GM18505 (cell line): Measurements from ENCODE around the gene TRIM2.

ENCODE experiments used
- ATAC-seq: cut with Tn5 transposase; IDR thresholded peaks from one replicate; pipeline ENCODE4 v1.9.1; 2021; ENCODE audit not compliant: unreplicated experiment
- POLR2A ChIP-seq: IDR thresholded peaks from 4 replicates; pipeline ENCODE4 v1.6.1; 2011; ENCODE audit warnings: borderline replicate concordance; ENCODE audit not compliant: insufficient read depth, insufficient read length; ENCODE audit errors: extremely low read depth

Gene TRIM2

GRCh38 chr4:153220682-153221395 lies 16.6 kb downstream of the TRIM2 start:
- no peak for ATAC-seq

DNA sequence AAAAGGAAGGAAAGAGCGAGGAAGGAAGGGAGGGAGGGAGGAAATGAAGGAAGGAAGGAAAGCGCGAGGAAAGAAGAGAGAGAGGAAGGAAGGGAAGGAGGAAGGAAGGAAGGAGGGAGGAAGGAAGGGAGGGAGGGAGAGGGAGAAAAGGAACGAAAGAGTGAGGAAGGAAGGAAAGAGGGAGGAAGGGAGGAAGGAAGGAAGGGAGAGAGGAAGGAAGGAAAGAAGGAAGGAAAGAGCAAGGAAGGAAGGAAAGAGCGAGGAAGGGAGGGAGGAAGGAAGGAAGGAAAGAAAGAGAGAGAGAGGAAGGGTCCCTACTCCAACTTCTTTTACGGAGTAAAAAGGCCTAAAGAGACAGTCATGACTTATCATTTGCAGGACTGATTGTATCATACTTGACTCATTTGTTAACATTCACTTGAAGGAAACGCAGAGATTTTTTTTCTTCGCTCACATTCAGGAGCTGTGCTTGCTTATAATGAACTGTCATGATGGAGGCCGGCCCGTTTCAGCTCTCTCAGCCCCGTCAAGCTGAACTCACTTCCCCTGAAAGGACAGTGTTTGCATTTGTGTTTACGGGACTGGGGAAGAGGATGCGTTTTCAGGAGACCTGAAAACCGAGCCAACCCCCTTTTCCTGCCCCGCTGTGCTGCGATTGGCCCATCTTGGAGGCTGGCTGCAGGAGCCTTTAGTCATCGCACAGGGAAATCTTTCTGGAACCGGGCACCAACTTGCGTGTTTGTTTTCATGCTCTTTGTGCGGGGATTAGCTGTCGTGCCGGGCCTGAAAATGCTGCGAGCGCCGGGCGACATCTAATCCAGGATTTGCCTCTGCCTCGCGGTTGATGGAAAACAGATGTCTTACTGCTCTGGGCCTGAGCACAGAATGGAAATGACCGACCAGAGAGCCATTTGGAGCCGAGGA lies 17.8 kb downstream of the TRIM2 start:
- TF ChIP-seq POLR2A, result no peak
- ATAC-seq, result peak; percentile 20

More at GRCh38 chr4:153220682-153221395, 16.6 kb downstream of the TRIM2 start:
- no peak for TF ChIP-seq POLR2A

DNA sequence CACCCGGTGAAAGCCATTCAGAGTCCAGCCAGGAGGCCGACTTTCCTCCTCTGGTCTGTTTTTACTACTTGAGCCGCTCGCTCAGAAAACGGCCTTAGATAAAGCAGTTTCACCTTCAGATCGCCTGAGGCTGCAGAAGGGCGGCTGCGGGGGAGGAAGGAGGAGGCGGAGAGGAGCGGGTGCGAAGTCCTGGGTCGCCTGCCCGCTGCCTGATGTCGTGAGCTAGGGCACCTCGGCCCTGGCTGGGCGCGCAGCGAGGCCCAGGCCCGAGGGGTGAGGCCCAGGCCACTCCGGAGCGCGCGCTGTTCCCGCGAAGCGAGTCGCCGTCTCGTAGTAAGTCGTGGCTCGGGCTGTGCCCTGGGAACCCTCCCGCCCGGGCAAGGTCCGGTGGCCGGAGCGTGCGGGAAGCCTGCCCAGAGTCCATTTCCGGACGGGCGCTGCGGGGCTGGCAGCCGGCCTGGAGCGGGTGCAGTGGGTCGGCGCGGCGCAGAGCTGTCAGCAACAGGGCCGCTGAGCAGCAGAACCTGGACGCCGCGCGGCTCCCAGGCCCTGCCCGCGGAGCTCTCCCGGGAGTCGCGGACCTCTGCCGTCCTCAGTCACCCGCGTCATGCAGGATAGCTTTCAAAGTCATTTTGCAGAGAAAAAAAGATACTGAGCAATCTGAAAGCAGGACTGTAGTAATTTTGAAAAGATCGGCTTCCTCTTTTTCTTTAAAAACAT lies 18.6 kb downstream of the TRIM2 start:
- peak; percentile 53 for ATAC-seq

DNA sequence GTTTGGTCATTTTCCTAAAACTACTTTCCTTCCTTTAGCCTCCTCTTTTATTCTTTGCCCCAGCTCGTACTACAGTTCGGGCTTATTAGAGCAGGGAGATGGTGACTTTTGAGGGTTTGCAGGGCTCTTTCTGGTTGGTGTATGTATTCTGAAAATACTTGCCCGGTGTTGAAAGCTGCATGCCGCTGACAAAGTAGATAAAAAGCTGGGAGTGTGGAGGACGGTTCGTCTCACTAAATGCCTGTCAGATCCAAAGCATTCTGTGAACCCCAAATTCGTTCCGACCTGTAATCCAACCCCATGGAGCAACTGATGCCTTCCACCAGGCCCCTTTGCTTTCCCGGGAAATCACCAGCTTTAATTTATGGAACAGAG lies 19.2 kb downstream of the TRIM2 start:
- no peak for TF ChIP-seq POLR2A
- no peak for ATAC-seq

More for the DNA sequence above, 18.6 kb downstream of the TRIM2 start:
- no peak for TF ChIP-seq POLR2A

GRCh38 chr4:153223930-153224329 lies 19.7 kb downstream of the TRIM2 start:
- no peak for TF ChIP-seq POLR2A
- no peak for ATAC-seq

DNA sequence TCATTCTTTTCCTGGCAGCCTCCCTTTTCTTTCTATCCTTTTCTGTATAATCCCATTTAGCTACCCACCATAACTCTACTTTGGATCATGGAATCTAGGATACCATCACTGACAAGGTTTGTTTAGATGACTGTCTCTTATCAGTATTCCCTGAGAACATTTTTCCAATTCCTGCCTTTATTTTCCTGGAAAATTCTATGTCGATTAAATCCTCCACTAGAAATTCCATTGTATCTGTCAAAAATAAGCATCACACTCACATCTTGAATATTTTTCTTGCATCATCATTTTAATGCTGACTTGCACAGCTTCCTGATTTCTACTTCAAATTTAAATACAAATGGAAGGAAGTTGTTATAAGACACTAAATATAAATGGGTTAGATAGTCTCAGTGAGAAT lies 20.2 kb downstream of the TRIM2 start:
- no peak for TF ChIP-seq POLR2A

GRCh38 chr4:153227469-153228075 lies 23.3 kb downstream of the TRIM2 start:
- TF ChIP-seq POLR2A, result no peak
- ATAC-seq, result no peak

More for the DNA sequence above, 20.2 kb downstream of the TRIM2 start:
- no peak for ATAC-seq

DNA sequence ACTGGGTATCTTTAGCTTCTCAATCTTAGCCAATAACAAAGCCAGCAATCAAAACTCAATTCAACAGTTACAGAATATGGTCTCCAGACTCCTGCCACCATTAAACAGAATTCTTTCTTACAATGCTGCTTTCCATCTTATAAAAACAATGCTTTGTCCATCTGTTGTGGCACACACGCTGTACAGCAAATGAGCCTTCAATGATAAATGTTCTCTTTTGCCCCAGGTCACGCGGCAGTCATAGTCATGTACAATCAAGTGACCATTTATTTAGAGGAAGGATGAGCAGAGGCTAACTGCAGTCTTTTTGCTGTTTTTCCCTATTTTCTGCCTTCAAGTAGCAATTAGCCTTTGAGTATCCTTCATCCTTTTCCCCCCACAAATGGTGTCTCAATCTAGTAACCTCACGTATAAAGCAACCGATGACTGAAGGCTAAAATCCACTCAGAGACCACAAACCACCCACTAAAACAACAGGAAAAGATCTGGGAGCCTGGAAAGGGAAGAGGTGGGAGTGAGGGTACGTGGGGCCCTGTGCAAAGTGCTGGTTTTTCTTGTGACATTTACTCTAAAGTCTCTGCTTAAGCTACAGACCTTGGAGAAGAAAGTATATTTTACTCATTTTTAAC lies 24.4 kb downstream of the TRIM2 start:
- no peak for ATAC-seq
- TF ChIP-seq POLR2A, result no peak

DNA sequence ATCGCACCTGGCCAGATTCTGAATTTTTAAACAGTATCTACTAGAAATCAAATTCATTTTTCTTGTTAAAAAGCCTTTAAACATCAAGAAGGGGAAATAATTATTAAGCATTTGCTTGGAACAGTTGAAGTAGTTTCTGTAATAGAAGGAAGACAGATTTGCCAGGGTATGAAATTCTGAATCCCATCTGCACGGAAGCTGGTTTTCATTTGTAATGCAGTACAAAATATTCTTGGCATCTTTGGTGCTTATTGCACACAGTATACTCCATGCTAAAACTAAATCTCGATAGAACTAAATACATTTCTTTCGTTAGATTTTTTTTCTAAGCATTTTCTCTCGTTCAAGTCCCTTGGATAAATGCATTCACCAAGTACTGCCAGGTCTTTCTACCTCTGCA lies 25.3 kb downstream of the TRIM2 start:
- no peak for ATAC-seq
- no peak for TF ChIP-seq POLR2A

GRCh38 chr4:153232768-153233167 lies 28.5 kb downstream of the TRIM2 start:
- no peak for ATAC-seq
- no peak for TF ChIP-seq POLR2A

DNA sequence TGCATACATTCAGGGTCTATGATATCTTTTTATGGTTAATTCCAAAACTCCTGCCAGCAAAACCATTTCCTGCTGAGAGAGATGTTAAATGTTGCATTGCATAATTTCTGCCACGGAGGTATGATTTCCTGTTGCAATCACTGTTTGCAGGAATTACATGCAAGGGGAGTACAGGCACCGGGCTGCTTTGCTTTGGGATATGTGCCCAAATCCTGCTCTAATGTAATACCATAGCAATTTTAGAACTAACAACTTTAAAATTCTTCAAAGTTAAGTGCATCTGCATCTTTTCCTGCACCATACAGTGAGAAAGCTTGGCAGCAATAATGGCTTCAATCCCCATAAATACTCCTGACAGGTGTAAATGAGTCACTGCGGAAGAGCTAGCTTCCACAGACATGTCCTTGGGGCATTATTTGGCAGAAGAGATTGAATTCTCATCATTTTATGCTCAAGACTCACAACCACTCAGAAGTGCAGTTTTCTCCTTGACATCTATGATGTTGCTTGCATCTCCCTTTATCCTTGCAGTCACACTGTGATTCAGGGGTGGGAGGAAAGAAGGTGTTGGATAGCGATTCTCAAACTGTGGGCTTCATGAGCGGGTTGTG lies 29.6 kb downstream of the TRIM2 start:
- ATAC-seq, result no peak
- TF ChIP-seq POLR2A, result no peak

GRCh38 chr4:153234885-153235284 lies 30.6 kb downstream of the TRIM2 start:
- ATAC-seq, result no peak
- no peak for TF ChIP-seq POLR2A

DNA sequence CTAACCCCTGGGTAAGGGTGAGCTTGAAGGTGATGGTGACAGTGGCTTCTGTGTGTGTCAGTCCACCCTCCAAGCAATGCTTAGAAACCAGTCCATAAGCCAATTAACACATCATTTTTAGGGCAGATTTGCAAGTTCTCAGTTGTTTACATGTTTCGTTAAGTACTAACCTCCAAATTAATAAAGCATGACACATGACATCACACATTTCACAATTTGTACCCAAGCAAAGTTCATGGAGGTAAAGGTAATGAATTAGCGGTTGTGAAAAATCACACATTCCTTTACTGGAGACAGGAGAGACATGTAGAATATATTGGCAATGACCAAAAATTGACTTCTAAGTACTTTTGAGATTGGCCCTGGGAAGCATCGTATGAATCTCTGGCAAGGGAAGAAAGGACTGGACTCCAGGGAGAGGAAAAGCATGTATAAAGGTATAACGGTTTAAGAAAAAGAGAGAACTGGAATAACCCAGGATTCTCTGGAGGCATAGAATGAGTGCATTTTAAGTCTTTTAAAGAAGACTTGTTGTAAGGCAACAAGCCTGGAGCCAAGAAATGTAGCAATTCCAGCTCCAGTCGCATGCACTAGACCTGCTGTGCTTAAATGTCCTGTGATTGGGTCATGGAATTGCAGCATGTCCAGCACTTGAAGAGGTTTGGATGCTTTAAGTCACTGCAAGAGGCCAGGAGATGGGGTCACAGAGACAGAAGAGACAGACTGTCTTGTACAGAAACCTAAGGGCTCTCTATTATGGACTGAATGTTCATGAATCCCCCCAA lies 34.1 kb downstream of the TRIM2 start:
- ATAC-seq, result no peak
- no peak for TF ChIP-seq POLR2A
